Neural cell (in vitro differentiated cells): ENCODE measurements around the gene PHF3.

Source experiments
- EP300 ChIP-seq: fragments of 450-650 bp; conservative IDR thresholded peaks from 2 replicates; pipeline ENCODE4 v1.6.1; 2014; ENCODE audit warnings: antibody characterized with exemption, mild to moderate bottlenecking, moderate library complexity; ENCODE audit not compliant: poor library complexity, severe bottlenecking
- EZH2 ChIP-seq: fragments of 200-600, 300-800 bp; shearing (Covaris generic), sonication (generic); IDR thresholded peaks from 2 replicates; pipeline ENCODE4 v1.6.1; 2014; ENCODE audit warnings: antibody characterized with exemption, low read length, borderline replicate concordance, mild to moderate bottlenecking; ENCODE audit not compliant: insufficient read depth, poor library complexity, severe bottlenecking
- TAF1 ChIP-seq: IDR thresholded peaks from 2 replicates; pipeline ENCODE4 v1.6.1; 2012; ENCODE audit warnings: low read depth
- TF ChIP-seq, protein P1 (sequence below): fragments of 450-650 bp; IDR thresholded peaks from 2 replicates; pipeline ENCODE4 v1.5.1; 2014; ENCODE audit warnings: antibody characterized with exemption, mild to moderate bottlenecking, moderate library complexity; ENCODE audit not compliant: poor library complexity, severe bottlenecking
- TF ChIP-seq, protein P2 (sequence below): IDR thresholded peaks from 2 replicates; pipeline ENCODE4 v1.6.1; 2012; ENCODE audit warnings: borderline replicate concordance

DNA sequence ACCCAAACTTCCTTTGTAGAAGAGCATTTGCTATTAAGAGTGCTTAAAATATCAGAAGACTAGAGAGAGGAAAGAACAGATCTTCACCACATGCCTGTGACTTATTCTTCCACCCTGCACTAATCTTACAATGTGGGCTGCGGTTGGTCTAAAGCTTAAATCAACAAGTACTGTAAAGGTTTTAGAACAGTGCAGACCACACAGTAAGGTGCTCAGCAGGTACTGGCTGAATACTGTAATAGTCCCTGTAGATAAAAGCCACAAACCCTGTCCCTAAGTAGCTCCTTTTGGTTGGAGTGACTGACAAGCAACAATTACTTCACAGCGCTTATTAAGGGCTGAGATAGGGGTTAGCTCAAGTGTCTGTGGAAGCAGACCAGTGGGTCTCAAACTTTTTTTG lies 972 bp upstream of the PHF3 start:
- TF ChIP-seq, protein P1, sequence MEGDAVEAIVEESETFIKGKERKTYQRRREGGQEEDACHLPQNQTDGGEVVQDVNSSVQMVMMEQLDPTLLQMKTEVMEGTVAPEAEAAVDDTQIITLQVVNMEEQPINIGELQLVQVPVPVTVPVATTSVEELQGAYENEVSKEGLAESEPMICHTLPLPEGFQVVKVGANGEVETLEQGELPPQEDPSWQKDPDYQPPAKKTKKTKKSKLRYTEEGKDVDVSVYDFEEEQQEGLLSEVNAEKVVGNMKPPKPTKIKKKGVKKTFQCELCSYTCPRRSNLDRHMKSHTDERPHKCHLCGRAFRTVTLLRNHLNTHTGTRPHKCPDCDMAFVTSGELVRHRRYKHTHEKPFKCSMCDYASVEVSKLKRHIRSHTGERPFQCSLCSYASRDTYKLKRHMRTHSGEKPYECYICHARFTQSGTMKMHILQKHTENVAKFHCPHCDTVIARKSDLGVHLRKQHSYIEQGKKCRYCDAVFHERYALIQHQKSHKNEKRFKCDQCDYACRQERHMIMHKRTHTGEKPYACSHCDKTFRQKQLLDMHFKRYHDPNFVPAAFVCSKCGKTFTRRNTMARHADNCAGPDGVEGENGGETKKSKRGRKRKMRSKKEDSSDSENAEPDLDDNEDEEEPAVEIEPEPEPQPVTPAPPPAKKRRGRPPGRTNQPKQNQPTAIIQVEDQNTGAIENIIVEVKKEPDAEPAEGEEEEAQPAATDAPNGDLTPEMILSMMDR = no peak
- TF ChIP-seq EZH2 (no peak), TAF1 (no peak), EP300 (no peak)
- TF ChIP-seq, protein P2, sequence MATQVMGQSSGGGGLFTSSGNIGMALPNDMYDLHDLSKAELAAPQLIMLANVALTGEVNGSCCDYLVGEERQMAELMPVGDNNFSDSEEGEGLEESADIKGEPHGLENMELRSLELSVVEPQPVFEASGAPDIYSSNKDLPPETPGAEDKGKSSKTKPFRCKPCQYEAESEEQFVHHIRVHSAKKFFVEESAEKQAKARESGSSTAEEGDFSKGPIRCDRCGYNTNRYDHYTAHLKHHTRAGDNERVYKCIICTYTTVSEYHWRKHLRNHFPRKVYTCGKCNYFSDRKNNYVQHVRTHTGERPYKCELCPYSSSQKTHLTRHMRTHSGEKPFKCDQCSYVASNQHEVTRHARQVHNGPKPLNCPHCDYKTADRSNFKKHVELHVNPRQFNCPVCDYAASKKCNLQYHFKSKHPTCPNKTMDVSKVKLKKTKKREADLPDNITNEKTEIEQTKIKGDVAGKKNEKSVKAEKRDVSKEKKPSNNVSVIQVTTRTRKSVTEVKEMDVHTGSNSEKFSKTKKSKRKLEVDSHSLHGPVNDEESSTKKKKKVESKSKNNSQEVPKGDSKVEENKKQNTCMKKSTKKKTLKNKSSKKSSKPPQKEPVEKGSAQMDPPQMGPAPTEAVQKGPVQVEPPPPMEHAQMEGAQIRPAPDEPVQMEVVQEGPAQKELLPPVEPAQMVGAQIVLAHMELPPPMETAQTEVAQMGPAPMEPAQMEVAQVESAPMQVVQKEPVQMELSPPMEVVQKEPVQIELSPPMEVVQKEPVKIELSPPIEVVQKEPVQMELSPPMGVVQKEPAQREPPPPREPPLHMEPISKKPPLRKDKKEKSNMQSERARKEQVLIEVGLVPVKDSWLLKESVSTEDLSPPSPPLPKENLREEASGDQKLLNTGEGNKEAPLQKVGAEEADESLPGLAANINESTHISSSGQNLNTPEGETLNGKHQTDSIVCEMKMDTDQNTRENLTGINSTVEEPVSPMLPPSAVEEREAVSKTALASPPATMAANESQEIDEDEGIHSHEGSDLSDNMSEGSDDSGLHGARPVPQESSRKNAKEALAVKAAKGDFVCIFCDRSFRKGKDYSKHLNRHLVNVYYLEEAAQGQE = no peak
